GM21529 (cell line): ENCODE measurements around the gene ROR2.
"Not testable (repeated sequence)": the region's sequence is repeated elsewhere in the genome, so short reads cannot be mapped to it uniquely, and the experiment has no call there.

Experiments used
- ATAC-seq: cut with Tn5 transposase; IDR thresholded peaks from one replicate; pipeline ENCODE4 v1.9.1; 2021; ENCODE audit not compliant: unreplicated experiment

Gene ROR2

GRCh38 chr9:91802391-91802790 is 147.6 kb downstream of the ROR2 start:
- no peak for ATAC-seq

DNA sequence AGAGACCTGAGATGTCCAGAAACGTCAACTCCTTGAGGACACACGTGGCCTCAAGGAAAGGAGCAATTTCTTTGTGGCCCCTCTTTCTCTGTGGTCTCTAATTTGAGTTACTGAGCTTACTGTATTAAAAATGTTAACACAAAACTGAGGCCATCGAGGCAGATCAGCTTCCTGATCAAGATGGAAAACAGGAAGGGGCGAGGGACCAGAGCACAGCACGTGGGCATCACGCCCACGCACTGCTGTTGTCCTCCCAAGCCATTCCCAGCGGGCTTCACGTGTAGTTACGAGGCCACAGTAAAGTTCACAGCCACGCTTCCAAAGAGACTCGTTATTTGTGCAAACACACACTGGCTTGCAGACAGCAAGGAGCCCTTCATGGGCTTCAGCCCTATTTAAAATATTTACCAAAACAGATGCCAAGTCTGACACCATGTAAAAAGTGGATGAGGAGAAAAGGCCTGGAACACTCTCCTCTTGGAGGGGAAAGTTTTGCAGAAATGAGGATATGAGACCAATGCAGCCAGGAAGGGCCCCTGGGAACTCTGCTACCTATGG is 149.5 kb downstream of the ROR2 start:
- ATAC-seq, result no peak

DNA sequence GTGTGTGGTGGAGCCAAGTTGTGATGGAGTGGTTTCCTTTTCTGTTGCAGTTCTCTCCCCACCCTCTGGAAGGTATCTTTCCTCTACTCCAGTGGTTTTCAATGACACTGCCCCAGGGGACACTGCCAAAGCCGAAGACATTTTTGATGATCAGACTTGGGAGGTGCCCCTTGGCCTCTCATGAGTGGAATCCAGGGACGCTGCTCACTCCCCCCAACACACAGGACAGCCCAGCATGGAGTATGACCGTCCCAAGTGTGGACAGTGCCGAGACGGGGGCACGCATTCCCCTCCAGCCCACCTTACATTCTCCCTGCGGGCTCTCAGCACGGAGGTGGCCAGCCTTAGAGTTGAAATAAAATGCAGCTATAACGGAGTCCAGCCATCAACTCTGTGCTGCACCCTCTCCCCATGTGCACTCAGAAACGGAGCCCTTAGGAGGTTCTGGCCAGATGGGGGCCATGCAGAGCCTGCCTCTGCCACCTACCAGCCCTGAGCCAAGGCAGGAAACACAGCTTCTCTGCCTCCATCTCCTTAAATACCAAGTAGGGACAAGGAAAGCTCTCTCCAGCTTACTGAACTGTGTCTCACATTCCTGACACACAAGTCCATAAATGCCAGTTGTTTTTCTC is 150.8 kb downstream of the ROR2 start:
- ATAC-seq, result no peak

DNA sequence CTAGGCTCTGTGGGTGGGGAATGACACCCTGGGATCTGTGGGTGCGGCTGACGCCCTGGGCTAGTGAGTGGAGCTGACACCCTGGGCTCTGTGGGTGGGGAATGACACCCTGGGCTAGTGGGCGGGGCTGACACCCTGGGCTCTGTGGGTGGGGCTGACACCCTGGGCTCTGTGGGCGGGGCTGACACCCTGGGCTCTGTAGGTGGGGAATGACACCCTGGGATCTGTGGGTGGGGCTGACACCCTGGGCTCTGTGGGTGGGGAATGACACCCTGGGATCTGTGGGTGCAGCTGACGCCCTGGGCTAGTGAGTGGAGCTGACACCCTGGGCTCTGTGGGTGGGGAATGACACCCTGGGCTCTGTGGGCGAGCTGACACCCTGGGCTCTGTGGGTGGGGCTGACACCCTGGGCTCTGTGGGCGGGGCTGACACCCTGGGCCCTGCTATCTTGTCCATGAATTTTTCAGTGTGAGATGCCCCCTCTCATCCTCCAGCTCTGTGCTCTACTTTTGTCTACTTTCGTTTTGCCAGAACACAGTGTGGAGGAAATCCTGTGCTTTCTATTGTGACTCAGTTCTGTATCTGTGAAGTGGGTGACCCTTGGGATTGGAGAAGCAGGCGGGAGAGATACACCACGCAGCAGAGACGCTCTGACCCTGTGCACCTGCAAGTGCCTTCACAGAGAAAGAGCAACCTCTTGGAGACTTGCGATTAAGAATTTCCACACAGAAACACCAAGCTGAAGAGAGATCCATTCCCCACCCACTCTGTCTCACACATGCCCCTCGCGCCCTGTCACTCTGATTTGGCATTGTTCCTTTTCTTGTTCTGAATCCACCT is 151.5 kb downstream of the ROR2 start:
- not testable (repeated sequence) for ATAC-seq

- not testable (repeated sequence) for ATAC-seq
These were observed 152.5 kb downstream of the ROR2 start for GRCh38 chr9:91797517-91797916.

DNA sequence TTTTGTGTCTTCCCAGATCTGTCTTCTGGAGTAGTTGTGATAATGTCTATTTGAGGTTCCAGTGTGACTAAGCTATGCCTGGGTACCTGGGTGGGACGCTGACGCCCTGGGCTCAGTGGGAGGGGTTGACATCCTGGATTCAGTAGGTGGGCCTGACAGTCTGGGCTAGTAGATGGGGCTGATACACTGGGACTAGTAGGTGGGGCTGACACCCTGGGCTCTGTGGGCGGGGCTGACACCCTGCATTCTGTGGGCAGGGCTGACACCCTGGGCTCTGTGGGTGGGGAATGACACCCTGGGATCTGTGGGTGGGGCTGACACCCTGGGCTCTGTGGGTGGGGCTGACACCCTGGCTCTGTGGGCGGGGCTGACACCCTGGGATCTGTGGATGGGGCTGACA is 153.5 kb downstream of the ROR2 start:
- ATAC-seq, result not testable (repeated sequence)

- no peak for ATAC-seq
These were observed 154.3 kb downstream of the ROR2 start for GRCh38 chr9:91795598-91796241.

DNA sequence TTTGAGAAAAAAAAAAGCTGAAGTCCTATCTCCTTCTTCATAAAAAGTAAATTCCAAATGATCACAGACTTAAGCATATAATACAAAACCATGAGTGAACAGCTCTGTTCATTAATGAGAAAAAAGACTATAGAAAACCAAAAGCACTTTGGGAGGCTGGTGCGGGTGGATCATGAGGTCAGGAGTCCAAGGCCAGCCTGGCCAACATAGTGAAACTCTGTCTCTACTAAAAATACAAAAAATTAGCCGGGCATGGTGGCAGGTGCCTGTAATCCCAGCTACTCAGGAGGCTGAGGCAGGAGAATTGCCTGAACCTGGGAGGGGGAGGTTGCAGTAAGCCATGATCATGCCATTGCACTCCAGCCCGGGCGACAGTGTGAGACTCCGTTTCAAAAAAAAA is 156.7 kb downstream of the ROR2 start:
- not testable (repeated sequence) for ATAC-seq

DNA sequence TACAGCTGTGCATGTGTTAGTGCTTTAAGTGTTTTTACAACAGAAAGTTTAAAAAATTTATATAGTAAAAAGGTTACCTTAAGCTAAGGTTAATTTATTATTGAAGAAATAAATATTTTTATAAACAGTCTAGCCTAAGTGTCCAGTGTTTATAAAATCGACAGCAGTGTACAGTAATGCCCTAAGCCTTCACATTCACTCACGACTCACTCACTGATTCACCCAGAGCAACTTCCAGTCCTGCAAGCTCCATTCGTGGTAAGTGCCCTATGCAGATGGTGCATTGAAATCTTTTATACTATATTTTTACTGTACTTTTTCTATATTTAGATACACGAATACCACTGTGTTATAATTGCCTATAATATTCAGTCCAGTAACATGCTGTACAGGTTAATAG is 159.1 kb downstream of the ROR2 start:
- no peak for ATAC-seq

DNA sequence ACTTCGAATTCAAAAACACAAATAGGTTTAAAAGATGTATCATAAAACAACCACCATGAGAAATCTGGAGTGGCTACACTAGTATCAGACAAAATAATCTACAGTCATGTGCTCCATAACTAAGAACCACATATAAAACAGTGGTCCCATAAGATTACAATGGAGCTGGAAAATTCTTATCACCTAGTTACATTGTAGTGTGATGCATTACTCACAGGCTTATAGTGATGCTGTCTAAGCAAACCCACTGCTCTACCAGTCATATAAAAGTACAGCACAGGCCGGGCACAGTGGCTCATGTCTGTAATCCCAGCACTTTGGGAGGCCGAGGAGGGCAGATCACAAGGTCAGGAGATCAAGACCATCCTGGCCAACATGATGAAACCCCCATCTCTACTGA is 160.1 kb downstream of the ROR2 start:
- ATAC-seq, result no peak

DNA sequence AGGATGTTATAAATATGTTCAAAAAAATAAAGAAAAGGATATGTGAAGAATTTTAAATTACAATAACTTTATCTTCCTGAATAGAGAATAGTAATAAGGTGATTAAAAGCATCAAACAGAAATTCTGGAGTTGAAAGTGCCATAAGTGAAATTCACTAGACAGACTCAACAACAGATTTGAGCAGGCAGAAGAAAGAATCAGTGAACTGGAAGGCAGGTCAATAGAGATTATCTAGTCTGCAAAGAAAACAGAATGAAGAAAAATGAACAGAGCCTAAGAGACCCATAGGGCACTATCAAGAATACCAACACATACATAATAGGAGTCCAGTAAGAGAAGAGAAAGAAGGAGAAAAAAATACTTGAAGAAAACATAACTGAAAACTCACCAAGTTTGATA is 162.1 kb downstream of the ROR2 start:
- ATAC-seq, result no peak

DNA sequence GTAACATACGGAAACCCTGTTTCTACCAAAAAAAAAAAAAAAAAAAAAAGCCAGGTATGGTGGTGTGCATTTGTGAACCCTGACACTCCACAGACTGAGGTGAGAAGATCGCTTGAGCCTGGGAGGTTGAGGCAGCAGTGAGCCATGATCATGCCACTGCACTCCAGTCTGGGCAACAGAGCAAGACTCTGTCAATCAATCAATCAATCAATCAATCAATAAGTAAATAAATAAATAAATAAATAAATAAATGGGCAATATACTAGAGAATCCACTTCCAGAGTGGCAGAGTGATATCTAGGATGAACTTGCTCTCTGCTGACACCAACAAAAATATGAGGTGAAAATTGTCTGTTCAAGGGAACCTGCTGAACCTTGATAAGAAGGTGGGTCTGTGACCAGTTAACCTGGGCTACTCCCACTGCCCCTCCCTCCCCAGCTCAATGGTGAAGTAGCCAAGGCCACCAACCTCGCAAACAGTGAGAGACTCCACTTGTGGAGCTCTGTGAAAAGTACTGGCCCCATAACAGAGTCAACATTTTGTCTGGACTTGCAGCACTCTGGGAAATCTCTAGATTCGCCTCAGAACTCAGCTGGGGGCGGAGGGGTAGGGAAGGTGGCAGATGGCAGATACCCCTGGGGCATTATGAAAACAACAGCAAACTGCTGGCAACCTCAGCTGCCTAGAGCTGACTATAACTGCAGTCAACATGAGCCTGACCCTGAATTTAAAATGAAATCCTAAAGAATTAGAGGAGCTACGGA is 163.7 kb downstream of the ROR2 start:
- ATAC-seq, result no peak

- ATAC-seq, result no peak
These were observed 164.6 kb downstream of the ROR2 start for GRCh38 chr9:91785447-91785842.

GRCh38 chr9:91784673-91785446 is 165.2 kb downstream of the ROR2 start:
- ATAC-seq, result no peak

DNA sequence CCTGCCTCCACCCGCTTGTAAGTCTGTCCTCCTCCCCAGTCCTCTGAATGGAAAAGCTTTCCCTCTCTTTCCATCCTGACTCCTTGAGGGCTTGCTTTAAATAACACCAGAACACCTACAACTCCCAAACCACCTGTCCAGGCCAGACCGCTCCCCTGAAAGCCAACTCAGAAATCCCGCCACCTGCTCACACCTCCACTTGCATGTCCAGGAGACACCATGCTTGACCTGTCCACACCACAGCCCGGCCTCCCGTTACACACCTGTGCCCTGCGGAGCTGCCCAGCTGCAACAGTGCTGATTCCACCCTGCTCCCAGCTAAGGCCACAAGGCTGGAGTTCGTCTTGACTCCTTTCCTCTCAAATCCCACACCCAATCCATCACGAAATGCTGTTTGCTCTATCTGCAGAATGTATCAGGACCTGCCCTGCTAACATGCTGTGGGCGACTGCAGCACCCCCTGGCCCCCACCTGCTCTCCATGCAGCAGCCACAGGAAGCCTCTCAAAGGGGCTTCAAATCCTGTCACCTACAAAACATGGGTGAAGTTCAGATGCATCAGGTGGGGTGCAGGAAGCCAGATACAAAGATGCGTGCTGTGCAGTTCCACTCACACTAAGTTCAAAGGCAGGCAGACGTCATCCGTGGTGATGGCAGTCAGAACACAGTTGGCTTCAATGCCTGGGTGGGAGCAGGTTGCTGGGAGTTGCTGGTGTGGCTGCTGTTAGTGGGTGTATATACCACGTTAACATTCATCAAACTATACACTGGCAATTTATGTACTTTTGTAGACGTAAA is 166.0 kb downstream of the ROR2 start:
- no peak for ATAC-seq

GRCh38 chr9:91783411-91783810 is 166.6 kb downstream of the ROR2 start:
- ATAC-seq, result no peak

- no peak for ATAC-seq
These were observed 167.3 kb downstream of the ROR2 start for GRCh38 chr9:91782708-91783214.

DNA sequence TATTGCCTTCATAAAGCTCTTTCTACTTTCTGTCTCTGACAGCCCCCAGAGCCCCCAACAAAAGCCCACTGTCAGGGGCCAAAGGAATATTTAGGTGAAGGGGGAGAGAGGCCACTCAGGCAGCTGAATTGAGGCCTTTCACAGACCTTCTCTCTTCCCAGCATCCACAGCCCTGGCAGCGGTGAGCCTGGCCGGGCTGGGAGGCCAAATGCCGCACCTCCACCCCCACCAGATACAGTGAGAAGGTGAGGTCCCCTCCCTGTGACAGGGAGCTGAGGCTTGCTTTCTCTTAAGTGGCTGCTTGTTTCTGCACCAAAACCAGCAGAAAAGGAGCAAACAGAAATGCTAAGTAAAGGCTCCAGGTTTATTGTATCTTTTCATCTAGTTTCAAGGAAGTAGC is 168.1 kb downstream of the ROR2 start:
- ATAC-seq, result no peak

GRCh38 chr9:91781116-91781515 is 168.9 kb downstream of the ROR2 start:
- ATAC-seq, result no peak
